ACHN (cell line): ENCODE results near the gene TLR7.

Source experiments
- DNase-seq: peaks from one replicate; pipeline ENCODE4 v3.0.0-alpha.2; 2015
- in situ Hi-C: cut with HindIII; loops from 2 replicates; pipeline ENCODE4 v1.10.0; 2017; ENCODE audit warnings: low sequenced_read_pairs, low pct_ligation_motif_present, low pct_unique_long_range_greater_than_20kb

The TLR7 gene

DNA sequence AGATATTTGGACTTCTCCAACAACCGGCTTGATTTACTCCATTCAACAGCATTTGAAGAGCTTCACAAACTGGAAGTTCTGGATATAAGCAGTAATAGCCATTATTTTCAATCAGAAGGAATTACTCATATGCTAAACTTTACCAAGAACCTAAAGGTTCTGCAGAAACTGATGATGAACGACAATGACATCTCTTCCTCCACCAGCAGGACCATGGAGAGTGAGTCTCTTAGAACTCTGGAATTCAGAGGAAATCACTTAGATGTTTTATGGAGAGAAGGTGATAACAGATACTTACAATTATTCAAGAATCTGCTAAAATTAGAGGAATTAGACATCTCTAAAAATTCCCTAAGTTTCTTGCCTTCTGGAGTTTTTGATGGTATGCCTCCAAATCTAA is 20.3 kb downstream of the TLR7 start:
- DNase-seq = no peak
- in situ Hi-C loops = no loop called here

DNA sequence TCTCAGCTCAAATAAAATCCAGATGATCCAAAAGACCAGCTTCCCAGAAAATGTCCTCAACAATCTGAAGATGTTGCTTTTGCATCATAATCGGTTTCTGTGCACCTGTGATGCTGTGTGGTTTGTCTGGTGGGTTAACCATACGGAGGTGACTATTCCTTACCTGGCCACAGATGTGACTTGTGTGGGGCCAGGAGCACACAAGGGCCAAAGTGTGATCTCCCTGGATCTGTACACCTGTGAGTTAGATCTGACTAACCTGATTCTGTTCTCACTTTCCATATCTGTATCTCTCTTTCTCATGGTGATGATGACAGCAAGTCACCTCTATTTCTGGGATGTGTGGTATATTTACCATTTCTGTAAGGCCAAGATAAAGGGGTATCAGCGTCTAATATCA is 20.9 kb downstream of the TLR7 start:
- no peak for DNase-seq
- in situ Hi-C loops = no loop called here

DNA sequence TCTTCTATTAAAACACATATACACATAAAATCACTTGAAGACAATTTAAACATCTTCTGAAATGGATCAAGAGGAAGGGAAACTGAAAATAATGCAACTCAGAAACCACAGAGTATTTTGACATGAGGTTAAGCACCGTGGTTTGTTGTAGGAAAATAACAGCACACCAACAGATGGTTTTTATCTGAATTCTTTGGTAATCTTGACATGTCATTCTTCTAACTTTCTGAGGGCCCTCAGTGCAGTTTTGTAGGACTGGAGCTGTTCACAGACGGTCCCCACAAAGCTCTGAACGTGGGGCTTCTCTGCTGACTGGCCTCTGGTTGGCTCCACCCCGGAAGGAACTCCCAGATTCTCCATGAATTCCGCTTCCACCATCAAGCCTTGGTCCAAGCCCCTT is 23.6 kb downstream of the TLR7 start:
- in situ Hi-C loops = no loop called here

DNA sequence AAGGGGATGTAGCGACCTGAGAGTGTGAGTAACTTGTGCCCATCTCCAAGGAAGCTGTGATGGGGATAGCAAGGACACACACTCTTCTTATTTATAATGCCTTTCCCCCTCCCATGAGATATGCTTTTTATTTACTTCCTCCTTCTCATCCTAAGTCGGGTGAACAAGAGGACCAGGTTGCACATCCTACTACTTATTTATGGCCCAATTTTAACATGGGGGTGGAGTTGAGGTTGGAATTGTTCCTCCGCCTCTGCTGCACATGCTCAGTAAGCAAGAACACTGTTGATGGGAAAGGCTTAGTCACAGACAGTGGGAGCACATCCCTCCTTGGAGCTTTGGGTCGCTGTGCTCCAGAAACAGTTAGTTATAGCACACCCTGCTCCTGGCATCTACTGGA is 24.3 kb downstream of the TLR7 start:
- in situ Hi-C loops = no loop called here
- DNase-seq = no peak

More for the DNA sequence above, 23.6 kb downstream of the TLR7 start:
- no peak for DNase-seq

DNA sequence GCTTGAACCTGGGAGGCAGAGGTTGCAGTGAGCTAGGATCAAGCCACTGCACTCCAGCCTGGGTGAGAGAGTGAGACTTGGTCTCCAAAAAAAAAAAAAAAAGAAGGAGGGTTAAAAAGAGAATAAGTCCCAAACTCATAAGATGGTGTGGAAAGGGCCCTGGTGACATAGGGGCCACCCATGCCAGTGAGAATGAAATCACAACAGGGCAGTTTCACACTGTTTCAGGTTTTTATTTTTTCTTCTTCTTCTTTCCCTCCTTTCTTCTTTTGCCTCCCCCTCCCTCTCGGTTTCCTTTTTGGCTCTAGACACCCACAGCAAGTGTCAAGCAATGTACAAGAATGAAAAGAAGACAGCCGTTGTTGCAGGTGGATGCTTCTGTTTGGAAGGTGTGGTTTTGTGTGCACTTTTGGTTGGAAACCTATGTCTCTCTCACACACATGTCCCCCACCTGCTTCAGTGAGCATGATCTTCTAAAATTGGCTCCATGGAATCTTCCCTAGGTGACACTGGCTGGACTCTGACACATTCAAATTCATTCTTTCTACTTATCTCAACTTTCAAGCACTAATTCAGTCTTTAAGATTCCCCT is 25.1 kb downstream of the TLR7 start:
- in situ Hi-C loops = no loop called here
- no peak for DNase-seq

DNA sequence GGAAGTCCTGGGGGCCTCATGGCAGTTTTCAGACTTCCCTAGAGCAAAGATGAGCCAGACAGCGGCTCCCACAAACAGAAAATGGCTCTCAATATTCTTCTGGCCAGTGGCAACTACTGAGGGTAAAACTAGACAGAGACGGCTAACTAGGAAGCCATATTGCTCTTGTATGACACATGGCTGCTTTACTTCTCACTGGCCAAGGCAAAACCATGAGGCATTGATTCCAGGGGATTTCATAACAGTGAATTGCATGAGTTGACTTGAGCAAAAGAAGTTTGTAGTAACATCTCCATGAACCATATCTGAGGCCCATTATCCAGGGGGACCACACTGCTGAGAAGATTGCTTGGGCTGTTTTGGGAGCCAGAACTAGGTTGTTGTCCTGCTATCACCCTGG is 25.8 kb downstream of the TLR7 start:
- DNase-seq = no peak
- in situ Hi-C loops = no loop called here

DNA sequence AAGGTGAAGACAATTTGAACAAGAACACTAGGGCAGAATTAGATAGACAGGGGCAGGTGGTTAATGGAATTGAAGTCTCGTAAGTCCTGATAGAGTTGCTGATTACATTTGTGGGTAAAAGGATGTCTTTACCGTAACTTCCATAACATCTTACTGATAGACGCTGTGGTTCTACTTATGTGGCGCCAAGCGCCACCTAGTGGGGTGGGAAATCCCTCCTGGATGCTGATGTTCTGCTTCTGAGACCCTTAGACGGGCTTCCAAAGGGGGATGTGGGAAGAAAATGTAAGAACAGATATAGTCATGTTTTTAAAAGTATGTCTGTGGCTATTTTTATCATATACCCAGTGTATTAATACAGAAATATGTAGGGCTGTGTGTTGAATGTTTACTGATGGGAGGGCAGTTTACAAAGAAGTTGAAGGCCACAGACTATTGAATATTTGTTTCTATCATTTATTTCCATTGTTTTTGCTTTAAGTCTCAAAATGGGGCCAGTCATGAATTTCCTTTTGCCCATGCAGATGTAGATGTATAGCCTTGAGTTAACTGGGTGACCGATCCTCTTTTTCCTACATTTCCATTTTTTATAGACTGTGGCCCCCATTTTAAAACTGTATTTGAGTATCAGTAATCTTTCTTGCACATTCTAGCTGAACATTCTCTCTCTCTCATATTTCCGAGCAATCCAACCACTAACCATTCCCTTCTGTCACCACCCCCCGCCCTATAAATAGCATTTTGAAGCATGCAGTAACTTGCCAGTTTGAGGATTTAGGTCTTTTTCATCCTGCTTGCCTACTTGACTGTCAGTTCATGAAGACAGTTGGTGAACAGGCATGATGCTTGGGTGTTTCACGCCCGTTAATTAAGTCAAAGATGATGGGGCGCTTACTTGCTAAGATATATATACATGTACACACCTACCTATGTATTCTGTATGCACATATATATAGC is 27.5 kb downstream of the TLR7 start:
- in situ Hi-C loops = no loop called here
- DNase-seq = peak; percentile 8

DNA sequence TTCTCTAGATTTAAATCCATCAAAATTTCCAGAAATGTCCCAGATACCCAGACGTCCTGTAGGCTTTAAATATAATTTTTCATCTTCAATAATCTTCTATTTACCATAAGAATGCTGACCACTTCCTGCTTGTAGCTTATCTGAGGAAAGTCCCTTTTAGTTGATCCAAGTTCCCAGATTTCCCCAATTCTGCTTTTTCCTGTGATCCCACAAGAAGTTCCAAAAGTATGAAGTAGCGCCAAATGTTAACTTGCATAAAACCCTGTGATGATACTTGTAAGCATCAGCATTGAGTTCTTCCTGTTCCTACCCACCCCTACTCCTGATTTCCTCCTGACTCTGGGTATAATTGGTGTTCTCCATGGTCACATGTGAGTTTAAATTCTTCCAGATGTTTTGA is 29.0 kb downstream of the TLR7 start:
- in situ Hi-C loops = no loop called here
- DNase-seq = no peak

DNA sequence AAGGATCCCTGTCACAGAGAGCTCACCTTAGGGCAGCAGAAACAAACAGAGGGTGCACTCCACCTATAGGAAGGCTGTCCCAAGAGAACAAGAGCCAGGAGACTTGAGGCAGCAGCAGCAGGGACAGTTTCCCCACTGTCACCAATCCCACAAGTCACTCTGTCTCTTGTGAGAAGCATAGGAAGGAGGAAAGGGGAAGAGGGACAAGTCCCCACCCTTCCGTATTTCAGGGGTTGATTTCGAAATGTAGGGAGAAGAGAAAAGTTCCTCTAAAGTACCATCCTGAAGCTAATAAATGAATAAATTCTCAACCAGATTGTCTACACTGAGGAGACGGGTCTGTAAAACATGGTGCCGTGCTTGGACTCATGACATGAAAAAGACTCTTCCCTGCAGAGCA is 30.1 kb downstream of the TLR7 start:
- in situ Hi-C loops = no loop called here
- no peak for DNase-seq

DNA sequence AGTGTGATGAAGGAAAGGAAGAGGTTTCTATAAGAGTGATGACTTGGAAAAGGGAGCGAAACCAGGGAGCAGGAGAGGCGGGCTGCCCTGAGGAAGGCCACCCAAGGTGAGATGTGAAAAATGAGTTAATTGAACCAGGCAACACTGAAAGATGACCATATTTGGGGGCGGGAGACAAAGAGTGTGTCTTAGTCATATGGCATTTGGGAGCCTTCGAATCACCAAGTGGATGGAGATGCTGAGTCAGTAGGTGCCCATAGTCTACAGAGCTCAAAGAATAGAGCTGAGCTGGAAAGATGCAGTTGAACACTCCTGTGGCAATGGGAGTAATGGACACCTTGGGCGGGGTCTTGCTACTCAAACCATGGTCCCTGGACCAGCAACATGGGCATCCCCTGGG is 31.2 kb downstream of the TLR7 start:
- in situ Hi-C loops = no loop called here
- DNase-seq = no peak

DNA sequence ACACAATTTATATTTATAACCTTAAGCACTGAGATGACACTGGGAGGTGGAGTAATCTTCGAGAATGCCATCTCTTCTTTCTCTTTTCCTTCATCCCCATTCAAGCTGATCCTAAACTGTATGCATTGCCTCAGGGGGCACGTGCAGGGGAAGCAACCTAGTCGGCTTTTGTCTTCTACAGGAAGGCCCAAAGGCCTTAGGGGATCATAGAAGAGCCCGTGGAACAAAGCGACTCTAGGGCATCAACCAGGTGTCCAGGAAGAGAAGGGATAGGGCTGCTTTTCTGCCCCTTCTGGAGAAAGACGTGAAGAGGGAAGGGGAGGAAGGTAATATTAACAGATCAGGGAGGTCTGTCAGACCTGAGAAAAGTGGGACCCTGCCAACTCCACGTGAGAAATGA is 32.6 kb downstream of the TLR7 start:
- no peak for DNase-seq
- in situ Hi-C loops = no loop called here

DNA sequence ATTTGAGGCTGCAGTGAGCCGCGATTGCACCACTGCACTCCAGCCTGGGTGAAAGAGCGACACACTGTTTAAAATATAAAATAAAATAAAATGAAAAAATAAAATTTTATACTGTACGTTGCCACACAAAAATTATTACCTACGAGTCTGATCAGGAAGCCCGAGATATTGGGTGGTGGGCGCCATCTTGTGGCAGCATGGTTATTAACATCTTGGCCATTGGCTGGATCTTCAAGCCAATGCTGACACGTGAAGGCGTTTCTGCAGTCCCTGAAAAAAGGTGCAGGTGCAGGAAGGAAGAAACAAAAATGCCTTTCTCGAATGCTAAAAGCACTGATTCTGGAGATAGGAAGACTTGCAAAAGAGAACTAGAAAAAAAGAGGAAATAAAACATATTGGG is 34.6 kb downstream of the TLR7 start:
- peak; percentile 18 for DNase-seq
- in situ Hi-C loops = no loop called here

DNA sequence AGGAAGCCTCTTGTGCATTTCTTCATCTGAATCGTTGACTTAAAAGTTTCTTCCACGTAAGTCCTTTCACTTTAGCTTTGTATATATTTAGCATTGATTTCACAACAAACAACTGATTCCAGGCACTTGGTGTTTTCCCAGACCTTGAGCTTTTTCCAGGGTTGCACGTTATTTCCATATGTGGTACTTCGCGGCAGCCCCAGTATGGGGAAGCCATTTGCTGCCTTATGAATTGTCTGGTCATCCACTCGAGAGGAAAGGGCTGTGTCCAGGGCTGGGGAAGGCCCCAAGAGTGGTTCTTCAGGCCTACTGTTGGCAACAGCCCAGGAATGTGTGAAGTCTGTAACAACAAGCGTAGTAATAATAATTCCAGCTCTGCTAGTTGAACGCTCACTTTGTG is 36.8 kb downstream of the TLR7 start:
- in situ Hi-C loops = no loop called here
- DNase-seq = no peak

DNA sequence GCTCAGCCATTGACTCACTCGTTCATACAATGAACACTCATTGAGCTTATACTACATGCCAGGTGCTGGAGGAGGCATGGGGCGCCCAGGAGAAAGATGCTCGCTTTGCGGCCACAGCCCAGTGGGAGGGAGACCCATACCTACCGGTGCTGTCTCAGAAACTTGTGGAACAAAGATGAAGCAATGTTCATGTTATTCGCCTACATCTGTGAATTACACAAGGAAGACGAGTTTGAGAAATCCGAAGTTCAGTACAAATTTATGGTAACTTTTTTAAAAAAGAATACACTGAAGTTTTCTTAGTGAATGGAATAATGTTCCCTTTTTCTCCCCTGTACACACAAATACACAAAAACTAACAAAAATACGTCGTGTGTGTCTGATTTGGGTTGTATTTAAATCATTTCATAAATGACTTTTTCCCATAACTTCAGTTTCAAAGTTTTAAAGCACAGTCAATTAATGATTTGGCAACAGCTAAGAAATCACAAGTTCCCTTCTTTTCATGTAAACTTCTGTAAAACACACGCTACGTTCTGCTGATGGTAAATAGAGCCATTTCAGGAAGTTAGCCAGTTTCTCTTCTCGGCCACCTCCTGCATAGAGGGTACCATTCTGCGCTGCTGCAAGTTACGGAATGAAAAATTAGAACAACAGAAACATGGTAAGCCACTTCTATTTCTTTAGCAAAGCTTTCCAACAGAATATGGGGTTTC is 39.3 kb downstream of the TLR7 start, which contains the start of gene TLR8:
Gene TLR8 (plus strand): TSS at position 575 of the 716 bp plus-strand sequence. CDS start 87 bp downstream, at position 662.
- DNase-seq = no peak
- in situ Hi-C loops = no loop called here

DNA sequence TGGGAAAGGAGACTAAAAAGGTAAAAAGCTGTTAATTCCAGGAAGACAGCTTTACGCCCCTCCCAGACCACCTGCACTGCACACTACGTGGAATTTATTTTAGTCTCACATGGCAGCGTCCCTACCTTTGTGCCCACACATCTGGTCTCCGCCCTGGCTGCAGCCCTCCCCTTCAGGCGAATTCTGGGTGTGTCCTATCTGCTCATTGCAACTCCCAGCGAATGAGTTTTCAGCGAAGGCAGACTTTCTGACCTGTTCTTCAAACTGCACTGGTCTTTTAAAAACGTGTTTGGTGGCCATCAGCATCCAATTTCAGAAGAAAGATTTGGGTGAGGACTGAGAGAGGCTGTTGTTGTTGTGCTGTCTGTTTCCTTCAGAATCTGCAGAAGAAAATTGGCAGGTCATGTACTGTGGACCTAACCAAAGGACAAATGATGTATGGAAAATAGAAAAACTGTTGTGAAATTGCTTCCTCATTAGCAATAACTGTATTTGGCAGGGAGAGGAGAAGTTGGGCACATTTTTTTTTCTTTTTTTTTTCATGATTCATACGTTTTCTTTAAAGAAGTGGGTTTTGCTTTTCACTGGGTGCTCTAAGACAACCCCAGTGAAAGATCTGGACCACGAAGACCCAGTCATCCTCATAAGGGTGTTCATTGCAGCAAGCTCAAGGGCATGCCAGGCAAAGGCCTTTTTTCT is 43.7 kb downstream of the TLR7 start:
- DNase-seq = no peak
- in situ Hi-C loops = no loop called here

DNA sequence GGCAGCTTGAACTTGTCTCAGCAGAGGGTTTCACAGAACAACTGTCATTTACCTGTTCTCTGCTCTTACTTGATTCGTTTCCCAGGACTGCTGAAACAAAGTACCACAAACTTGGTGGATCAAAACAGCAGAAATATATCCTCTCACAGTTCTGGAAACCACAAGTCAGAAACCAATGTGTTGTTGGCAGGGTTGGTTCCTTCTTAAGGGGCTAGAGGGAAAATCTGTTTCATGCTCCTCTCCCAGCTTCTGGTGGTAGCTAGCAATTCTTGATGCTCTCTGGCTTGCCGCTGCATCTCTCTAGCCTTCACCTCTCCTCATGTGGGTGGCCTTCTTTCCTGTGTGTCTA is 44.2 kb downstream of the TLR7 start:
- no peak for DNase-seq
- in situ Hi-C loops = no loop called here

DNA sequence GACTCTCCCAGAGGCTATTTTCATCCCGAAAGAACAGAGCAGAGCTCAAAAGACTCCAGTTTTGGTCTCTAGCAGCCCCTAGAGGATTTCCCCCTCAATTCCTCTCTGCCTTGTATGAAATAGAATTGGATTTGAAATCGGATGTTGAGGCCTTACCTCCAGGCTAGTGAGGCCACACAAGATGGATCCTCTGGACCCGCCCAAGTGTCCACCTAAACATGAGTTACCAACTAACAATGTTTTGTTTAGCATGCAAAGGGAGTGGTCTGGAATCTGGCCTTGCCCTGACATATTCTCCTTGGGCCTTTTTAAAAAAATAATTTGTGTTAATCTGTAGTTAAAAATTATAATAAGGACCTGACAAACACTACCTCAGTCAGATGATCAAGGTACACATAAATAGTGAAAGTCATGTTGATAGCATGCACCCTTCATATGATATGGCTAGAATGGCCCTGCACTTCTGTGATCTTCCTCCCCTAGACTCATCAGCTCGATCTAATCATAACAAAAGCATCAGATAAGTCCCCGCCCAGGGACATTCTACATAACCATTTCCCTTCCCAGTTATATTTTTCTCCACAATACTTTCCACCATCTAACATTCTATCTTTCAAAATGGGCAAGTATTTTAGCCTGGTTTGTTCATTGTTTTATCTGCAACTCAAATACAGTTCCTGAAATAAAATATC is 46.1 kb downstream of the TLR7 start:
- in situ Hi-C loops = no loop called here

DNA sequence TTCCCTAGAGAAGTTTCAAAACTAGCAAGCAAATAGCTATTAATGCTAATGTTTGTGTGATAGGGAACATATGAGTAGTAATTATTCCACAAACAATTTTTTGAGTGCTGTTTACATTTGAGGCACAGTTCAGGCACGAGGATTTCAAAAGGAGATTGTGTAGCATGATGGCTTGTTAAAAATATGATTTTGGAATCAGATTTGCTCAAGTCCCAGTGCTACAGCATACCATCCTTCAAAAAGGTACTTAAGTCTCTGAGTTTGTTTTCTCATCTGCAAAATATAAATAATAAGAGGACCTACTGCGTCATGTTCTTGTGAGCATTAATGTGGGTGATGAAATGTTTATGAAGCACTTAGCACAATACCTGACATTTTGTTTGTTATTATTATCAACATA is 50.9 kb downstream of the TLR7 start:
- DNase-seq = no peak
- in situ Hi-C loops = no loop called here

More for the DNA sequence above, 46.1 kb downstream of the TLR7 start:
- no peak for DNase-seq
